Measurements from ENCODE around the gene NFKBIA. TPM values are rescaled to one million over a fixed set of nuclear protein-coding genes. Genes with fewer than 3 reads are reported as not detected.
"Not testable (repeated sequence)": the region's sequence is repeated elsewhere in the genome, so short reads cannot be mapped to it uniquely, and the experiment has no call there.

Gene NFKBIA
- total RNA-seq, 1 experiment from 2014 or later: 115 TPM

- H3K36me3 ChIP-seq: no peaks in the 10 kb centered on the region
- peak; percentile 72 to 74 for DNase-seq (ENCODE audit: low read depth in 1 of 2, low spot score in 2 of 2)
- no peak overlapping the region; the same call in 1 of the 2 replicates for H3K27ac ChIP-seq
- no peaks in the 10 kb centered on the region for H3K9me3 ChIP-seq (replicated peaks)
- H3K4me3 ChIP-seq: no peak overlapping the region
- peaks cover 21% of the 10 kb centered on the region for H3K4me1 ChIP-seq (replicated peaks)
- H3K27me3 ChIP-seq (replicated peaks): no peaks in the 10 kb centered on the region
Observed at GRCh38 chr14:35378425-35379233, 25.9 kb downstream of the NFKBIA start.

DNA sequence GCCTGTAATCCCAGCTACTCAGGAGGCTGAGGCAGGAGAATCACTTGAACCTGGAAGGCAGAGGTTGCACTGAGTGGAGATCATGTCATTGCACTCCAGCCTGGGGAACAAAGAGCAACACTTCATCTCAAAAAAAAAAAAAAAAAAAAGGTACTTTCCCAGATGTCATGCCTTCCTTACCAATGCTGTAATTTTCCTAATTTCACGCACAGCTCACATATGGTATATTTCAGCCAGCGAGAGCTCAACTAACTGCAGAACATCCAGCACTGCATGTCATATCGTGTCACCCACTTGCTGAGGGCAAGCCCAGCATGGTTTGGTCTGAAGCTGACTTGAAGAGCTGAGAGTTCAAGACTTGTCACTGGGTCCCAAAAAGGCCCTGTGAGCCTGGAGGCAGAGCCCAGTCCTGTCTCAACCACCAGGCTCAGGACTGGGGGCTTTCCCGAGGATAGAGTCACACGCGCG, 29.0 kb downstream of the NFKBIA start:
- Histone ChIP-seq H3K4me3 (no peak overlapping the region), H3K4me1 (replicated peaks) (peaks cover 21% of the 10 kb centered on the region), H3K36me3 (no peaks in the 10 kb centered on the region), H3K27ac (no peak overlapping the region), H3K27me3 (replicated peaks) (no peaks in the 10 kb centered on the region), H3K9me3 (replicated peaks) (no peaks in the 10 kb centered on the region)
- no peak for DNase-seq (ENCODE audit: low read depth in 1 of 2, low spot score in 2 of 2)

DNA sequence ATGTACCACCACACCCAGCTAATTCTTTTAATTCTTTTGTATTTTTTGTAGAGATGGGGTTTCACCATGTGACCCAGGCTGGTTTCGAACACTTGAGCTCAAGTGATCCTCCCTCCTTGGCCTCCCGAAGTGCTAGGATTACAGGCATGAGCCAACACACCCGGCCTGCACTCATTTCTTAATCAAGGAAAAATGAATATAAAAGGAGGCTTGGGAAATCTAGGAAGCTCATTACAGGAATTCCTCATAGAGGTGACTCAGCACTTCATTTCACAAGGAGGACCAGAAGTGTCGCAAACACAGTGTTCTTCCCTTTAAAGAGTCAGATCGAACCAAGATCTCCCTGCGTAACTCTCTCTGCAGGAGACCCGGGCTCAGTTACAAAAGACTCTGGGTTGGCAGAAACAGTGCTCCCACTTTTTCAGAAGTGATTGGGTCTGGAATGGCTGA, 30.3 kb downstream of the NFKBIA start:
- Histone ChIP-seq H3K27ac (peak overlapping the region; percentile 27), H3K27me3 (replicated peaks) (no peaks in the 10 kb centered on the region)
- DNase-seq (ENCODE audit: low read depth in 1 of 2, low spot score in 2 of 2): peak in 1 of 2 experiments; percentile 39

GRCh38 chr14:35373208-35373607, 31.3 kb downstream of the NFKBIA start:
- not testable (repeated sequence) for H3K27me3 ChIP-seq (replicated peaks); H3K9me3 ChIP-seq (replicated peaks); H3K27ac ChIP-seq; H3K36me3 ChIP-seq; DNase-seq (ENCODE audit: low read depth in 1 of 2, low spot score in 2 of 2); H3K4me3 ChIP-seq
- H3K4me1 ChIP-seq (replicated peaks): peaks cover 19% of the 10 kb centered on the region

More for the DNA sequence above, 30.3 kb downstream of the NFKBIA start:
- no peaks in the 10 kb centered on the region for H3K9me3 ChIP-seq (replicated peaks)
- H3K4me3 ChIP-seq: no peak overlapping the region
- H3K4me1 ChIP-seq (replicated peaks): peaks cover 21% of the 10 kb centered on the region
- H3K36me3 ChIP-seq: no peaks in the 10 kb centered on the region

GRCh38 chr14:35370969-35371368, 33.6 kb downstream of the NFKBIA start:
- H3K27me3 ChIP-seq (replicated peaks): no peaks in the 10 kb centered on the region
- H3K27ac ChIP-seq: no peak overlapping the region
- H3K4me3 ChIP-seq: no peak overlapping the region
- H3K9me3 ChIP-seq (replicated peaks): no peaks in the 10 kb centered on the region
- no peaks in the 10 kb centered on the region for H3K36me3 ChIP-seq
- H3K4me1 ChIP-seq (replicated peaks): peaks cover 38% of the 10 kb centered on the region
- DNase-seq (ENCODE audit: low read depth in 1 of 2, low spot score in 2 of 2): no peak

- DNase-seq (ENCODE audit: low read depth in 1 of 2, low spot score in 2 of 2): no peak
- Histone ChIP-seq H3K9me3 (replicated peaks) (no peaks in the 10 kb centered on the region), H3K27ac (no peak overlapping the region), H3K27me3 (replicated peaks) (no peaks in the 10 kb centered on the region), H3K4me1 (replicated peaks) (peaks cover 50% of the 10 kb centered on the region), H3K4me3 (no peak overlapping the region), H3K36me3 (no peaks in the 10 kb centered on the region)
Observed at GRCh38 chr14:35369701-35370191, 34.8 kb downstream of the NFKBIA start.

GRCh38 chr14:35368583-35369392, 35.8 kb downstream of the NFKBIA start:
- H3K27me3 ChIP-seq (replicated peaks): no peaks in the 10 kb centered on the region
- no peak overlapping the region for H3K4me3 ChIP-seq
- H3K9me3 ChIP-seq (replicated peaks): no peaks in the 10 kb centered on the region
- H3K36me3 ChIP-seq: no peaks in the 10 kb centered on the region
- H3K27ac ChIP-seq: no peak overlapping the region
- no peak for DNase-seq (ENCODE audit: low read depth in 1 of 2, low spot score in 2 of 2)
- peaks cover 47% of the 10 kb centered on the region for H3K4me1 ChIP-seq (replicated peaks)

DNA sequence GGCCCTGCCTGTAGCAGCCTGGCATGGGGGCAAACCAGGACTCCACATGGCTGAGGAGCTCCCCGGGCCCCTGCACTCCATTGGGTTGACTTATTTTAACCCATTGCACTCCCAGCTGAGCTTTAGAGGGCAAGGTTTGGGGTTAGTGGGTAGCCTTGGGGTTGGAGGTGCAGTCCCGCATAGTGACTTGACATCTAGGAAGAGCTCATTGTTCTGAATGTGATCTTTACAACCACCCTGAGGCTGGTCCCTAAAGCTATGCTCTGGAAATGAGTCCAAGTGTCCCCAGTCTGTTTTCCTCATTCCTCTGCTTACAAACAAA, 36.4 kb downstream of the NFKBIA start:
- DNase-seq (ENCODE audit: low read depth in 1 of 2, low spot score in 2 of 2): no peak
- Histone ChIP-seq H3K36me3 (no peaks in the 10 kb centered on the region), H3K27ac (no peak overlapping the region), H3K4me1 (replicated peaks) (peaks cover 53% of the 10 kb centered on the region), H3K4me3 (no peak overlapping the region), H3K27me3 (replicated peaks) (no peaks in the 10 kb centered on the region), H3K9me3 (replicated peaks) (no peaks in the 10 kb centered on the region)

DNA sequence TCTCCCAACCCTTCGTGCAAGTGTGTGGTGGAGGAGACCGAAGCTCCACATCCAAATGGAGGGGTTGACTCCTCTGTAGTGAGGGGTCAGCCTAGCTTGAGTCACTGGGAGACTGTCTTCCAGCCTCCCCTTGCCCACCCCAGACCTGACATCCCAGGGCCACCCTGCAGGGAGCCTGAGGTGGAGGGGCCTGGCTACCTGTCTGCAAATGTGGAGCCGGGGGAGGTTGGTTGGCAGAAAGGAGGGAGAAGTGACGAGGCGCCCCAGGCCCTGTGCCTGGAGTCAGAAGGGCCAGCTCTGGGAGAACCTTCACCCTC, 37.5 kb downstream of the NFKBIA start:
- Histone ChIP-seq H3K27me3 (replicated peaks) (no peaks in the 10 kb centered on the region), H3K9me3 (replicated peaks) (no peaks in the 10 kb centered on the region), H3K27ac (no peak overlapping the region), H3K4me3 (no peak overlapping the region), H3K36me3 (no peaks in the 10 kb centered on the region), H3K4me1 (replicated peaks) (peaks cover 64% of the 10 kb centered on the region)
- DNase-seq (ENCODE audit: low read depth in 1 of 2, low spot score in 2 of 2): no peak

DNA sequence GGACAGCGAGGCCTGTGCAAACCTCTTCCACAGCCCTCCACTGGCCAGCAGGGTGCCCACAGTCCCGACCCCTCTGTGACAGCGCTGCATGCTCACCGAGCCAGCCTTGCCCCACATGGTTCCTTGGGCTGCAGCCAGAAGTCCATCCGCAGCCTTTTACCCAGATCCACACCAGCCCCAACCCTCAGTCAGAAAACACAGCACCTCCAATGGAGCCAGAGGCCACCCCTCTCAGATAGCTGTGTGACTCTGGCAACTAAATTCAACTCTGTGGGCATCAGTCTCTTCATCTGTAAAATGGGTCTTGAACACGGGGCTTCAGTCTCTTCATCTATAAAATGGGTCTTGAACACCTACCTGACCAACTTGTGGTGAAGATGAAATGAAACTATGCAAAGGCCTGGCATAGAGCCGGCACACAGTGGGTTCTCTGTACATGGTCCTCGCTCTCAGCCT, 38.0 kb downstream of the NFKBIA start:
- Histone ChIP-seq H3K27ac (peak overlapping the region; percentile 88), H3K27me3 (replicated peaks) (no peaks in the 10 kb centered on the region), H3K4me3 (no peak overlapping the region), H3K4me1 (replicated peaks) (peaks cover 64% of the 10 kb centered on the region), H3K9me3 (replicated peaks) (no peaks in the 10 kb centered on the region), H3K36me3 (no peaks in the 10 kb centered on the region)
- DNase-seq (ENCODE audit: low read depth in 1 of 2, low spot score in 2 of 2): no peak

DNA sequence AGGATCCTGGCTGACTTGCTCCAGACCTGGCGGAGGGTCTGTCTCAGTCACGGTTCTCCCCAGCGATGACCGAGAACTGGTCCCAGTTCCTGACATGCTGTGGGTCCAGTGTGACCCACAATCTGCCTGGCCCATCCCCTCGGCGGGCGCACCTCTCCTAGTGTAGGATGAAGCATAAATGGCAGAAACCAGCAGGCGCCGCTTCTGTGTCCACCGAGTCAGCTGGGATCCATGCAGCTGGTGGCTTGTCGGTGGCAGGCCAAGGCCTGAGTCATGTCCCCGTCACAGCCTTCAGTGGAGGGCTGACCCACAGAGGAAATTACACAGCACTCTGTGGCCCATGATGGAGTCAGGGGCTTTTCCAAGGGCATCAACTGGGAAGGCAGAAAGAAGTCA, 38.5 kb downstream of the NFKBIA start:
- Histone ChIP-seq H3K9me3 (replicated peaks) (no peaks in the 10 kb centered on the region), H3K4me1 (replicated peaks) (peaks cover 64% of the 10 kb centered on the region), H3K27ac (peak overlapping the region; percentile 88), H3K27me3 (replicated peaks) (no peaks in the 10 kb centered on the region), H3K36me3 (no peaks in the 10 kb centered on the region), H3K4me3 (no peak overlapping the region)
- peak; percentile 53 to 73 for DNase-seq (ENCODE audit: low read depth in 1 of 2, low spot score in 2 of 2)

- H3K27me3 ChIP-seq (replicated peaks): no peaks in the 10 kb centered on the region
- peak; percentile 87 to 93 for DNase-seq (ENCODE audit: low read depth in 1 of 2, low spot score in 2 of 2)
- H3K36me3 ChIP-seq: no peaks in the 10 kb centered on the region
- peak overlapping the region; percentile 88 for H3K27ac ChIP-seq
- no peaks in the 10 kb centered on the region for H3K9me3 ChIP-seq (replicated peaks)
- peaks cover 64% of the 10 kb centered on the region for H3K4me1 ChIP-seq (replicated peaks)
- no peak overlapping the region for H3K4me3 ChIP-seq
Observed at GRCh38 chr14:35365130-35366055, 39.2 kb downstream of the NFKBIA start.

GRCh38 chr14:35362911-35363374, 41.6 kb downstream of the NFKBIA start:
- Histone ChIP-seq H3K36me3 (no peaks in the 10 kb centered on the region), H3K4me1 (replicated peaks) (peaks cover 52% of the 10 kb centered on the region), H3K27me3 (replicated peaks) (no peaks in the 10 kb centered on the region), H3K27ac (peak overlapping the region; percentile 55), H3K9me3 (replicated peaks) (no peaks in the 10 kb centered on the region), H3K4me3 (no peak overlapping the region)
- peak in 1 of 2 experiments; percentile 76 for DNase-seq (ENCODE audit: low read depth in 1 of 2, low spot score in 2 of 2)
